HEK293T (cell line): ENCODE results near the gene IL6R.
A peak's percentile ranks its signal among the peaks of the same experiment; 100 is the strongest.

Source experiments
- CTCF ChIA-PET: fragments of 350-600 bp; formaldehyde crosslinking; extraction: SDS; loops from one replicate; lab custom pipeline; 2021; ENCODE audit warnings: antibody characterized with exemption, inconsistent platforms; lab: Yijun Ruan, JAX
- POLR2A ChIA-PET: fragments of 350-600 bp; formaldehyde crosslinking; extraction: SDS; loops from one replicate; lab custom pipeline; 2020; ENCODE audit warnings: antibody characterized with exemption, inconsistent platforms; lab: Yijun Ruan, JAX
- DNase-seq: peaks from one replicate; pipeline ENCODE4 v3.0.0; 2012; ENCODE audit warnings: mixed read lengths; ENCODE audit errors: extremely low spot score
- ARNT ChIP-seq: fragments of 450-650 bp; IDR thresholded peaks from 2 replicates; pipeline ENCODE4 v1.6.1; 2017; ENCODE audit warnings: mild to moderate bottlenecking
- BHLHE40 ChIP-seq: fragments of 450-650 bp; IDR thresholded peaks from 2 replicates; pipeline ENCODE4 v1.6.1; 2016; ENCODE audit warnings: mild to moderate bottlenecking, moderate library complexity, borderline replicate concordance
- CTBP1 ChIP-seq: fragments of 450-650 bp; IDR thresholded peaks from 2 replicates; pipeline ENCODE4 v1.6.1; 2016; ENCODE audit warnings: borderline replicate concordance
- ELF4 ChIP-seq: fragments of 450-650 bp; IDR thresholded peaks from 2 replicates; pipeline ENCODE4 v1.6.1; 2017; ENCODE audit warnings: antibody characterized with exemption
- FOXA1 ChIP-seq: fragments of 450-650 bp; IDR thresholded peaks from 2 replicates; pipeline ENCODE4 v1.6.1; 2016; ENCODE audit warnings: mild to moderate bottlenecking
- FOXK2 ChIP-seq: fragments of 450-650 bp; IDR thresholded peaks from 2 replicates; pipeline ENCODE4 v1.6.1; 2016; ENCODE audit warnings: mild to moderate bottlenecking
- FOXM1 ChIP-seq: fragments of 450-650 bp; IDR thresholded peaks from 2 replicates; pipeline ENCODE4 v1.6.1; 2017; ENCODE audit warnings: mild to moderate bottlenecking, borderline replicate concordance
- HDGF ChIP-seq: fragments of 450-650 bp; IDR thresholded peaks from 2 replicates; pipeline ENCODE4 v1.6.1; 2017; ENCODE audit warnings: antibody characterized with exemption, borderline replicate concordance
- L3MBTL2 ChIP-seq: fragments of 450-650 bp; conservative IDR thresholded peaks from 2 replicates; pipeline ENCODE4 v1.6.1; 2016; ENCODE audit warnings: mild to moderate bottlenecking
- LEF1 ChIP-seq: fragments of 450-650 bp; IDR thresholded peaks from 2 replicates; pipeline ENCODE4 v1.6.1; 2017; ENCODE audit warnings: mild to moderate bottlenecking, borderline replicate concordance
- NFRKB ChIP-seq: fragments of 450-650 bp; IDR thresholded peaks from 2 replicates; pipeline ENCODE4 v1.6.1; 2016; ENCODE audit warnings: mild to moderate bottlenecking, moderate library complexity
- SP1 ChIP-seq: fragments of 450-650 bp; IDR thresholded peaks from 2 replicates; pipeline ENCODE4 v1.6.1; 2017
- SUZ12 ChIP-seq: fragments of 450-650 bp; IDR thresholded peaks from 2 replicates; pipeline ENCODE4 v1.6.1; 2016; ENCODE audit warnings: mild to moderate bottlenecking
- TARDBP ChIP-seq: fragments of 450-650 bp; IDR thresholded peaks from 2 replicates; pipeline ENCODE4 v1.6.1; 2016
- ZNF384 ChIP-seq: fragments of 450-650 bp; IDR thresholded peaks from 2 replicates; pipeline ENCODE4 v1.6.1; 2016
- TF ChIP-seq, protein P1 (sequence below): fragments of 450-650 bp; IDR thresholded peaks from 2 replicates; pipeline ENCODE4 v1.6.1; 2016

Gene IL6R

GRCh38 chr1:154476791-154477190, 71.6 kb downstream of the IL6R start:
- ChIA-PET POLR2A (no interaction called here), CTCF (no interaction called here)
- DNase-seq, result no peak
- TF ChIP-seq ARNT (no peak), NFRKB (no peak), BHLHE40 (no peak), ZNF384 (no peak), TARDBP (no peak), LEF1 (no peak), ELF4 (no peak), SP1 (no peak), SUZ12 (no peak), FOXA1 (no peak), L3MBTL2 (no peak), FOXK2 (no peak), CTBP1 (no peak), HDGF (no peak)
- TF ChIP-seq, protein P1, sequence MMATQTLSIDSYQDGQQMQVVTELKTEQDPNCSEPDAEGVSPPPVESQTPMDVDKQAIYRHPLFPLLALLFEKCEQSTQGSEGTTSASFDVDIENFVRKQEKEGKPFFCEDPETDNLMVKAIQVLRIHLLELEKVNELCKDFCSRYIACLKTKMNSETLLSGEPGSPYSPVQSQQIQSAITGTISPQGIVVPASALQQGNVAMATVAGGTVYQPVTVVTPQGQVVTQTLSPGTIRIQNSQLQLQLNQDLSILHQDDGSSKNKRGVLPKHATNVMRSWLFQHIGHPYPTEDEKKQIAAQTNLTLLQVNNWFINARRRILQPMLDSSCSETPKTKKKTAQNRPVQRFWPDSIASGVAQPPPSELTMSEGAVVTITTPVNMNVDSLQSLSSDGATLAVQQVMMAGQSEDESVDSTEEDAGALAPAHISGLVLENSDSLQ, result no peak

DNA sequence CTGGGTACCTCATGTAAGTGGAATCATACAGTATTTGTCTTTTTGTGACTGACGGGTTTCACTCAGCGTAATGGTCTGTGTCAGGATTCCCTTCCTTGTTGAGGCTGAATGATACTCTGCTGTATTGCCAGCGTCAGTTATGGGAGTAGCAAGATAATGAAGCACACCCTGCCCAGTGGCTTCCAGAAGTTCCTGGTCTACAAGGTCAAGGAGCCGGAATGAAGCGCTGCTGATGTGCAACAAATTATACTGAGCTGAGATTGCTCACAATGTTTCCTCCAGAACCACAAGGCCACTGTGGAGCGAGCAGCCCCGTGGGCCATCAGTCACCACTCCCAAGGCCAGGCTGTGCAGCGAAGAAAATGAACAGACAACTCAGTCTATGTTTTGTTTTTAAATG, 72.9 kb downstream of the IL6R start:
- POLR2A ChIA-PET, result no interaction called here
- no peak for TF ChIP-seq FOXM1
- TF ChIP-seq FOXK2, result no peak
- TF ChIP-seq CTBP1, result no peak
- no peak for TF ChIP-seq HDGF
- TF ChIP-seq SUZ12, result no peak
- TF ChIP-seq NFRKB, result no peak
- TF ChIP-seq, protein P1, result no peak
- no peak for DNase-seq
- CTCF ChIA-PET, result no interaction called here

GRCh38 chr1:154478639-154479038, 73.5 kb downstream of the IL6R start:
- no peak for TF ChIP-seq NFRKB
- TF ChIP-seq, protein P1, result no peak
- DNase-seq, result no peak
- ChIA-PET CTCF (interaction anchor here (0.6 to 4.7 kb wide), 3 partner anchors 64 to 667 kb away, joined by 3 to 47 read pairs (median 4); no protein-coding TSS in a partner anchor), POLR2A (no interaction called here)

DNA sequence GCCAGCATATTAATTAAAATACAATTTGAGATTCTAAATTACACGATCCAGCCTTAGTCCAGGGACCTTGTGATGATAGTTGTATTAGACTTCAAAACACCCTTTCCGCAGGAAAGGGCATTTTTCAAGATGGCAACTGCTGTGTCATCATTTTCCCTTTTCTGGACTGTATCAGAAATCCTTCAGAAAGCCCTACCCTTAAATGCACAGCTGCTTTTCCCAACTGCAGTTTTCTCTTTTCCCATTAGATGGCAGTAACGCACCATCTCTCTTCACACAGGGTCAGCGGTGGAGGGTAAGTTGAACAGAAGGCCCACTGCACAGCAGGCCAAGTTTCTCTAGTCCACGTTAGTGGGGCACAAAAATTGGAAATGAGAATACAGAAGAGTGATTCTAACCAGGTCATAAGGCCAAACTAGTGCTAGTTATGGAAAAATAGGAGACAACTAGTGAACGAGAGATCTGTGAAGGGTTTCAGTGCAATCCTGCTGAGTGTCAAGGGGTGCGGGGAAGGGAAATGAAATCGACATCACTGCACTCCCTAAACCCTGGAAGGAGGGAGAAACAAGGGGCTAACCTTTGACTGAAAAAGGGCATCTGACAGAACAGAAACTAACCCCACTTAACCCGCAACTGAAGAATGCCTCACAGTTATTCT, 74.8 kb downstream of the IL6R start:
- POLR2A ChIA-PET, result no interaction called here
- CTCF ChIA-PET, result interaction anchor here (0.6 to 4.7 kb wide), 10 partner anchors 8 to 389 kb away, joined by 3 to 47 read pairs (median 4); no protein-coding TSS in a partner anchor
- TF ChIP-seq LEF1, result no peak
- TF ChIP-seq NFRKB, result no peak
- TF ChIP-seq, protein P1, result no peak
- TF ChIP-seq FOXK2, result no peak
- peak; percentile 91 for DNase-seq

GRCh38 chr1:154481053-154481452, 75.9 kb downstream of the IL6R start:
- TF ChIP-seq LEF1, result no peak
- TF ChIP-seq NFRKB, result no peak
- no peak for TF ChIP-seq FOXA1
- TF ChIP-seq ARNT, result no peak
- no peak for TF ChIP-seq FOXK2
- TF ChIP-seq CTBP1, result no peak
- TF ChIP-seq L3MBTL2, result no peak
- TF ChIP-seq SP1, result no peak
- no peak for TF ChIP-seq BHLHE40
- TF ChIP-seq ZNF384, result no peak
- TF ChIP-seq TARDBP, result no peak
- TF ChIP-seq ELF4, result no peak
- TF ChIP-seq HDGF, result no peak
- CTCF ChIA-PET, result interaction anchor here (0.7 to 4.7 kb wide), 13 partner anchors 9 to 686 kb away, joined by 3 to 47 read pairs (median 3); no protein-coding TSS in a partner anchor
- POLR2A ChIA-PET, result no interaction called here
- no peak for DNase-seq

DNA sequence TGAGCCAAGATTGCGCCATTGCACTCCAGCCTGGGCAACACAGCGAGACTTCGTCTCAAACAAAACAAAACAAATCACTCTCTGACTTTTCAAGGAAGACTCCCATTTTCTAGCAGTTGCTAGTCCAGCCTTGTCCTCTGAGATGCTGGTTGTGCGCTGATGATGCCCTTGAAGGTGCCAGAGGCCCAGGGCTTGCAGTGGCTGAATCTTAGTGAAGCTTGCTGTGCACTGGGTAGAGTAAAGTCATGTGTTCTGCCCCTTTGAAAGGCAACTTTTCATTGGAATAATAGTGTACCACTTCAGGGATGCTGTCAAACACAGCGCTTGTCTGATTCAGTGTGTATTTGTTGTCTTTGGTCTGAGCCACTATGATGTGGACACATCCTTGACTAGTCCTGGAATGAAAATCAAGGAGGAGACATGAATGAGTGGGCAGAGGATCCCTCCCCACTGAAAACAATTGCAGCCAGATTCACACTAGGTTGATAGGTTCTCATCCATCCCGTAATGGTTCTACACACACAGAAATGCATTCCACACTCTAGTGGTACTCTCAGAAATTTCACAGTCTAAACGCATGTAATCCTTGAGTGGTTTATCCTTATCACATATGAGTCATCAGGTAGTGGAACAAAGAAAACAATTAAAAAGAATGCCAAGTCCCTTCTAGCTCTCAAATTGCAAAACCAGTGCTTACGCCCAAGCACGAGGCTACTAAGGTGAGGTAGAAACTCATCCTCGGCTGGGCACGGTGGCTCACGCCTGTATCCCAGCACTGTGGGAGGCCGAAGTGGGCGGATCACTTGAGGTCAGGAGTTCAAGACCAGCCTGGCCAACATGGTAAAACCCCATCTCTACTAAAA, 79.0 kb downstream of the IL6R start:
- DNase-seq, result no peak
- ChIA-PET POLR2A (no interaction called here), CTCF (interaction anchor here (0.5 to 1.4 kb wide), 3 partner anchors 62 to 357 kb away, joined by 3 to 6 read pairs (median 5); no protein-coding TSS in a partner anchor)
- TF ChIP-seq FOXM1 (no peak), FOXK2 (no peak), SUZ12 (no peak), L3MBTL2 (no peak), CTBP1 (no peak), ELF4 (no peak), ZNF384 (no peak), FOXA1 (no peak), ARNT (no peak), NFRKB (no peak), LEF1 (no peak), BHLHE40 (no peak), SP1 (no peak), HDGF (no peak)
- TF ChIP-seq, protein P1, result no peak
